Activated T-helper 2 cell treated with anti-CD3 and anti-CD28 coated beads, Interferon-gamma antibody, Interleukin-2, Interleukin-4, amounts not matched to agents 10 μg/mL and 5 μg/mL and 100 μg/mL, durations not matched to agents 14 hours and 24 hours and 36 hours (primary cell): Measurements from ENCODE around the gene RNU5D-1. TPM values are rescaled to one million over a fixed set of nuclear protein-coding genes. Genes with fewer than 3 reads are reported as not detected.
"Not testable (repeated sequence)": the region's sequence is repeated elsewhere in the genome, so short reads cannot be mapped to it uniquely, and the experiment has no call there.

Experiments
- DNase-seq: peaks from one replicate; pipeline ENCODE4 v3.0.0; 2021; ENCODE audit warnings: low spot score
- H3K27ac Mint-ChIP-seq: one replicate; pipeline ENCODE4 v1.8.0; 2021; ENCODE audit warnings: mixed read lengths
- H3K27me3 Mint-ChIP-seq: one replicate; pipeline ENCODE4 v1.8.0; 2021; ENCODE audit warnings: low read depth, mixed read lengths
- H3K36me3 Mint-ChIP-seq: one replicate; pipeline ENCODE4 v1.8.0; 2021; ENCODE audit warnings: low read depth, mixed read lengths
- H3K4me1 Mint-ChIP-seq: one replicate; pipeline ENCODE4 v1.8.0; 2021; ENCODE audit warnings: low read depth, mixed read lengths
- H3K4me3 Mint-ChIP-seq: one replicate; pipeline ENCODE4 v1.8.0; 2021; ENCODE audit warnings: low read depth, mild to moderate bottlenecking, moderate library complexity, mixed read lengths
- H3K9me3 Mint-ChIP-seq: one replicate; pipeline ENCODE4 v1.8.0; 2021; ENCODE audit warnings: mixed read lengths
- intact Hi-C: fragments of 100-400 bp; cut with micrococcal nuclease; formaldehyde crosslinking; loops from one replicate; pipeline ENCODE4 v1.15.1; 2023
- total RNA-seq: library from RNA; stranded (reverse); gene quantifications from 2 replicates; pipeline ENCODE4 v1.2.3, GENCODE V29; 2022

RNU5D-1 gene
- total RNA-seq, 1 donor from 2014 or later, result not detected

GRCh38 chr1:44705938-44706337 is 25.0 kb downstream of the RNU5D-1 start:
- no peaks in the 10 kb centered on the region for H3K9me3 Mint-ChIP-seq
- DNase-seq, result no peak
- peaks cover 8% of the 10 kb centered on the region for H3K4me1 Mint-ChIP-seq
- intact Hi-C loops, result no loop called here
- no peaks in the 10 kb centered on the region for H3K36me3 Mint-ChIP-seq
- no peak overlapping the region for H3K27ac Mint-ChIP-seq
- H3K4me3 Mint-ChIP-seq, result no peak overlapping the region
- peaks cover 6% of the 10 kb centered on the region for H3K27me3 Mint-ChIP-seq

GRCh38 chr1:44705470-44705869 is 25.5 kb downstream of the RNU5D-1 start:
- DNase-seq, result no peak
- Mint-ChIP-seq H3K4me1 (peaks cover 8% of the 10 kb centered on the region), H3K36me3 (no peaks in the 10 kb centered on the region), H3K27me3 (peaks cover 2% of the 10 kb centered on the region), H3K27ac (no peak overlapping the region), H3K9me3 (no peaks in the 10 kb centered on the region), H3K4me3 (no peak overlapping the region)
- intact Hi-C loops, result no loop called here

GRCh38 chr1:44701141-44701573 is 29.8 kb downstream of the RNU5D-1 start:
- intact Hi-C loops, result no loop called here
- Mint-ChIP-seq H3K4me3 (no peak overlapping the region), H3K4me1 (peaks cover 14% of the 10 kb centered on the region), H3K36me3 (no peaks in the 10 kb centered on the region), H3K27ac (no peak overlapping the region), H3K27me3 (peaks cover 2% of the 10 kb centered on the region), H3K9me3 (no peaks in the 10 kb centered on the region)
- no peak for DNase-seq

GRCh38 chr1:44700573-44700972 is 30.4 kb downstream of the RNU5D-1 start:
- Mint-ChIP-seq H3K27me3 (no peaks in the 10 kb centered on the region), H3K4me1 (peaks cover 14% of the 10 kb centered on the region), H3K9me3 (no peaks in the 10 kb centered on the region), H3K4me3 (no peak overlapping the region), H3K36me3 (no peaks in the 10 kb centered on the region), H3K27ac (no peak overlapping the region)
- DNase-seq, result no peak
- intact Hi-C loops, result no loop called here

GRCh38 chr1:44699375-44699774 is 31.6 kb downstream of the RNU5D-1 start:
- H3K27ac Mint-ChIP-seq, H3K36me3 Mint-ChIP-seq, H3K9me3 Mint-ChIP-seq, H3K4me3 Mint-ChIP-seq, H3K27me3 Mint-ChIP-seq, DNase-seq, intact Hi-C loops: not testable (repeated sequence)
- H3K4me1 Mint-ChIP-seq, result peaks cover 14% of the 10 kb centered on the region

- H3K4me3 Mint-ChIP-seq, result no peak overlapping the region
- H3K9me3 Mint-ChIP-seq, result no peaks in the 10 kb centered on the region
- H3K27me3 Mint-ChIP-seq, result no peaks in the 10 kb centered on the region
- no peak for DNase-seq
- H3K4me1 Mint-ChIP-seq, result peaks cover 18% of the 10 kb centered on the region
- intact Hi-C loops, result no loop called here
- no peak overlapping the region for H3K27ac Mint-ChIP-seq
- no peaks in the 10 kb centered on the region for H3K36me3 Mint-ChIP-seq
Observed at GRCh38 chr1:44698138-44698537, 32.8 kb downstream of the RNU5D-1 start.

GRCh38 chr1:44696789-44697345 is 34.1 kb downstream of the RNU5D-1 start:
- DNase-seq, result no peak
- intact Hi-C loops, result no loop called here

GRCh38 chr1:44696101-44696500 is 34.9 kb downstream of the RNU5D-1 start:
- Mint-ChIP-seq H3K4me3 (no peak overlapping the region), H3K4me1 (peaks cover 23% of the 10 kb centered on the region), H3K9me3 (no peaks in the 10 kb centered on the region), H3K27me3 (peaks cover 4% of the 10 kb centered on the region), H3K36me3 (no peaks in the 10 kb centered on the region), H3K27ac (peak overlapping the region; percentile 79)
- intact Hi-C loops, result no loop called here
- DNase-seq, result no peak

More at GRCh38 chr1:44696789-44697345, 34.1 kb downstream of the RNU5D-1 start:
- Mint-ChIP-seq H3K36me3 (no peaks in the 10 kb centered on the region), H3K4me3 (peak overlapping the region; percentile 43), H3K9me3 (no peaks in the 10 kb centered on the region), H3K27ac (peak overlapping the region; percentile 79), H3K4me1 (peaks cover 19% of the 10 kb centered on the region), H3K27me3 (no peaks in the 10 kb centered on the region)

GRCh38 chr1:44695671-44696070 is 35.3 kb downstream of the RNU5D-1 start:
- Mint-ChIP-seq H3K9me3 (no peaks in the 10 kb centered on the region), H3K4me1 (peaks cover 23% of the 10 kb centered on the region), H3K27me3 (peaks cover 4% of the 10 kb centered on the region), H3K36me3 (no peaks in the 10 kb centered on the region), H3K4me3 (no peak overlapping the region), H3K27ac (no peak overlapping the region)
- intact Hi-C loops, result no loop called here
- no peak for DNase-seq

GRCh38 chr1:44694863-44695478 is 36.0 kb downstream of the RNU5D-1 start:
- Mint-ChIP-seq H3K4me1 (peaks cover 23% of the 10 kb centered on the region), H3K36me3 (no peaks in the 10 kb centered on the region), H3K4me3 (no peak overlapping the region), H3K27ac (no peak overlapping the region), H3K9me3 (no peaks in the 10 kb centered on the region), H3K27me3 (peaks cover 4% of the 10 kb centered on the region)
- no peak for DNase-seq
- intact Hi-C loops, result no loop called here

- no peak overlapping the region for H3K27ac Mint-ChIP-seq
- H3K9me3 Mint-ChIP-seq, result no peaks in the 10 kb centered on the region
- no peaks in the 10 kb centered on the region for H3K36me3 Mint-ChIP-seq
- H3K4me1 Mint-ChIP-seq, result peaks cover 23% of the 10 kb centered on the region
- H3K27me3 Mint-ChIP-seq, result peaks cover 4% of the 10 kb centered on the region
- intact Hi-C loops, result no loop called here
- DNase-seq, result no peak
- H3K4me3 Mint-ChIP-seq, result no peak overlapping the region
Observed at GRCh38 chr1:44693900-44694299, 37.1 kb downstream of the RNU5D-1 start.

GRCh38 chr1:44693159-44693558 is 37.8 kb downstream of the RNU5D-1 start:
- DNase-seq, result no peak
- Mint-ChIP-seq H3K4me3 (no peak overlapping the region), H3K9me3 (no peaks in the 10 kb centered on the region), H3K27me3 (peaks cover 4% of the 10 kb centered on the region), H3K36me3 (no peaks in the 10 kb centered on the region), H3K4me1 (peaks cover 23% of the 10 kb centered on the region), H3K27ac (no peak overlapping the region)
- intact Hi-C loops, result no loop called here

GRCh38 chr1:44689447-44689765 is 41.6 kb downstream of the RNU5D-1 start:
- no peak overlapping the region for H3K4me3 Mint-ChIP-seq

More at GRCh38 chr1:44689447-44689765, 41.6 kb downstream of the RNU5D-1 start:
- Mint-ChIP-seq H3K9me3 (no peaks in the 10 kb centered on the region), H3K36me3 (no peaks in the 10 kb centered on the region), H3K27ac (no peak overlapping the region), H3K4me1 (peaks cover 16% of the 10 kb centered on the region), H3K27me3 (peaks cover 4% of the 10 kb centered on the region)
- DNase-seq, result no peak
- intact Hi-C loops, result no loop called here
